HUES64 (cell line): ENCODE data around the gene CLDN25.
"Not testable (repeated sequence)": the region's sequence is repeated elsewhere in the genome, so short reads cannot be mapped to it uniquely, and the experiment has no call there.

Source experiments
- H3K27ac ChIP-seq: 2 replicates; pipeline ENCODE4 v1.7.0; 2013; ENCODE audit warnings: low read depth, low read length, inconsistent platforms
- H3K27me3 ChIP-seq: 2 replicates; pipeline ENCODE4 v1.6.1; 2013; ENCODE audit warnings: mild to moderate bottlenecking, low read length; ENCODE audit not compliant: insufficient read depth
- H3K36me3 ChIP-seq: 2 replicates; pipeline ENCODE4 v1.6.1; 2013; ENCODE audit warnings: mild to moderate bottlenecking, low read length; ENCODE audit not compliant: insufficient read depth
- H3K4me1 ChIP-seq: 2 replicates; pipeline ENCODE4 v1.6.1; 2013; ENCODE audit warnings: mild to moderate bottlenecking, low read length, moderate library complexity; ENCODE audit not compliant: insufficient read depth
- H3K4me3 ChIP-seq: 2 replicates; pipeline ENCODE4 v1.5.1; 2013; ENCODE audit warnings: mild to moderate bottlenecking, low read length, moderate library complexity
- H3K9ac ChIP-seq: 2 replicates; pipeline ENCODE4 v1.6.1; 2013; ENCODE audit warnings: mild to moderate bottlenecking, low read depth, low read length
- H3K9me3 ChIP-seq: 2 replicates; pipeline ENCODE4 v1.6.1; 2013; ENCODE audit warnings: low read depth, low read length; ENCODE audit not compliant: insufficient read depth
- WGBS: fragments of 150-250, 120-280 bp; methylation state at CpG from one replicate; pipeline ENCODE4 v1.1.7; 2013; ENCODE audit warnings: missing lambda C conversion rate; 5-methylcytosine and 5-hydroxymethylcytosine counted together

CLDN25 gene

GRCh38 chr11:113773416-113774173, 6.0 kb upstream of the CLDN25 start, which contains the start of gene ZW10:
TSS of gene ZW10 (minus strand) at chr11:113773692. CDS start at chr11:113773666, 26 bp downstream.
- no peaks in the 10 kb centered on the region for H3K9me3 ChIP-seq
- peak within 1 kb of the TSS; percentile 79 for H3K4me3 ChIP-seq
- peaks cover 3% of the 10 kb centered on the region; the same call in 1 of the 2 replicates for H3K27me3 ChIP-seq
- H3K4me1 ChIP-seq: no peaks in the 10 kb centered on the region; the same call in 1 of the 2 replicates
- under 1% methylated on average over 44 of the region's 46 CpGs for WGBS
- peak within 1 kb of the TSS; percentile 89 for H3K9ac ChIP-seq
- H3K27ac ChIP-seq: peak within 1 kb of the TSS; percentile 16; the same call in 1 of the 2 replicates
- H3K36me3 ChIP-seq: peaks cover 24% of the 10 kb centered on the region

GRCh38 chr11:113774174-113774503, 5.5 kb upstream of the CLDN25 start:
- Histone ChIP-seq H3K27me3 (peaks cover 3% of the 10 kb centered on the region; the same call in 1 of the 2 replicates), H3K9me3 (no peaks in the 10 kb centered on the region), H3K27ac (no peak overlapping the region), H3K36me3 (peaks cover 19% of the 10 kb centered on the region), H3K4me1 (no peaks in the 10 kb centered on the region; the same call in 1 of the 2 replicates), H3K9ac (peak overlapping the region; percentile 89; the same call in 1 of the 2 replicates), H3K4me3 (peak overlapping the region; percentile 79)
- WGBS: no CpG with 5 or more reads among the region's 1 CpG

GRCh38 chr11:113778111-113778910, 1.3 kb upstream of the CLDN25 start:
- H3K9me3 ChIP-seq: no peaks in the 10 kb centered on the region
- WGBS: 91% methylated on average over 10 of the region's 11 CpGs
- no peak overlapping the region for H3K9ac ChIP-seq
- H3K27ac ChIP-seq: no peak overlapping the region
- H3K36me3 ChIP-seq: no peaks in the 10 kb centered on the region
- no peaks in the 10 kb centered on the region for H3K4me1 ChIP-seq
- no peak overlapping the region for H3K4me3 ChIP-seq
- H3K27me3 ChIP-seq: peaks cover 3% of the 10 kb centered on the region; the same call in 1 of the 2 replicates

- Histone ChIP-seq H3K27me3 (no peaks in the 10 kb centered on the region), H3K9ac (no peak overlapping the region), H3K27ac (no peak overlapping the region), H3K4me3 (no peak overlapping the region), H3K4me1 (no peaks in the 10 kb centered on the region), H3K9me3 (no peaks in the 10 kb centered on the region), H3K36me3 (no peaks in the 10 kb centered on the region)
- whole genome bisulfite sequencing: 79% methylated on average over 5 of the region's 5 CpGs
These were observed 2.1 kb downstream of the CLDN25 start for GRCh38 chr11:113781682-113782081.

GRCh38 chr11:113782134-113782533, 2.5 kb downstream of the CLDN25 start:
- Histone ChIP-seq H3K27me3 (no peaks in the 10 kb centered on the region), H3K4me1 (no peaks in the 10 kb centered on the region), H3K36me3 (no peaks in the 10 kb centered on the region), H3K9ac (no peak overlapping the region), H3K27ac (no peak overlapping the region), H3K4me3 (no peak overlapping the region), H3K9me3 (no peaks in the 10 kb centered on the region)
- 85% methylated on average over 1 of the region's 1 CpG for WGBS

- H3K27ac ChIP-seq, H3K27me3 ChIP-seq, H3K36me3 ChIP-seq, H3K4me3 ChIP-seq, H3K9me3 ChIP-seq, H3K4me1 ChIP-seq, H3K9ac ChIP-seq: not testable (repeated sequence)
- WGBS: 96% methylated on average over 22 of the region's 22 CpGs
These were observed 9.4 kb downstream of the CLDN25 start for GRCh38 chr11:113789016-113789415.

- 95% methylated on average over 35 of the region's 35 CpGs for WGBS
- no peak overlapping the region for H3K9ac ChIP-seq
- H3K36me3 ChIP-seq: no peaks in the 10 kb centered on the region
- H3K4me1 ChIP-seq: no peaks in the 10 kb centered on the region
- no peaks in the 10 kb centered on the region for H3K9me3 ChIP-seq
- no peak overlapping the region for H3K4me3 ChIP-seq
- no peaks in the 10 kb centered on the region for H3K27me3 ChIP-seq
- no peak overlapping the region for H3K27ac ChIP-seq
These were observed 10.2 kb downstream of the CLDN25 start for GRCh38 chr11:113789675-113790320.

GRCh38 chr11:113796663-113797259, 17.2 kb downstream of the CLDN25 start:
- no peaks in the 10 kb centered on the region for H3K9me3 ChIP-seq
- no peak overlapping the region for H3K4me3 ChIP-seq
- H3K4me1 ChIP-seq: no peaks in the 10 kb centered on the region
- H3K27me3 ChIP-seq: no peaks in the 10 kb centered on the region
- H3K9ac ChIP-seq: no peak overlapping the region
- H3K36me3 ChIP-seq: peaks cover 48% of the 10 kb centered on the region
- 89% methylated on average over 3 of the region's 3 CpGs for WGBS
- H3K27ac ChIP-seq: no peak overlapping the region

- no peak overlapping the region for H3K9ac ChIP-seq
- no peaks in the 10 kb centered on the region for H3K9me3 ChIP-seq
- no peaks in the 10 kb centered on the region for H3K27me3 ChIP-seq
- H3K36me3 ChIP-seq: peaks cover 96% of the 10 kb centered on the region
- H3K27ac ChIP-seq: no peak overlapping the region
- no peaks in the 10 kb centered on the region for H3K4me1 ChIP-seq
- no peak overlapping the region for H3K4me3 ChIP-seq
These were observed 23.0 kb downstream of the CLDN25 start for GRCh38 chr11:113802621-113803020.

- H3K27ac ChIP-seq: no peak overlapping the region
- no peaks in the 10 kb centered on the region for H3K4me1 ChIP-seq
- no peak overlapping the region for H3K4me3 ChIP-seq
- H3K27me3 ChIP-seq: no peaks in the 10 kb centered on the region
- H3K9me3 ChIP-seq: no peaks in the 10 kb centered on the region
- H3K9ac ChIP-seq: no peak overlapping the region
- H3K36me3 ChIP-seq: peaks cover 98% of the 10 kb centered on the region
These were observed 26.0 kb downstream of the CLDN25 start for GRCh38 chr11:113805640-113806039.

GRCh38 chr11:113806406-113806805, 26.8 kb downstream of the CLDN25 start:
- no peak overlapping the region for H3K4me3 ChIP-seq
- H3K9me3 ChIP-seq: no peaks in the 10 kb centered on the region
- no peaks in the 10 kb centered on the region for H3K4me1 ChIP-seq
- 68% methylated on average over 2 of the region's 2 CpGs for WGBS
- H3K9ac ChIP-seq: no peak overlapping the region
- peaks cover 98% of the 10 kb centered on the region for H3K36me3 ChIP-seq
- H3K27ac ChIP-seq: no peak overlapping the region
- no peaks in the 10 kb centered on the region for H3K27me3 ChIP-seq
